ENCODE results near the gene IPO8. TPM values are rescaled to one million over a fixed set of nuclear protein-coding genes. Genes with fewer than 3 reads are reported as not detected.

Gene IPO8
- total RNA-seq, 2 donors from 2014 or later = 31.9 to 40.3 TPM

GRCh38 chr12:30580344-30580743 is 115.3 kb downstream of the IPO8 start:
- DNase-seq (ENCODE audit: low spot score) = no peak

More at GRCh38 chr12:30580344-30580743, 115.3 kb downstream of the IPO8 start:
- Histone ChIP-seq H3K36me3 (no peaks in the 10 kb centered on the region), H3K4me1 (replicated peaks) (no peaks in the 10 kb centered on the region), H3K27ac (no peak overlapping the region), H3K27me3 (replicated peaks; ENCODE audit: insufficient read depth) (no peaks in the 10 kb centered on the region), H3K9me3 (no peaks in the 10 kb centered on the region), H3K4me3 (no peak overlapping the region)
- intact Hi-C loops (cut with DNase I) = no loop called here
- WGBS = 63% methylated on average over 2 of the region's 2 CpGs
- TF ChIP-seq POLR2AphosphoS5 (IDR thresholded peaks at IDR 0.05) = no peak
- no peak for TF ChIP-seq CTCF (IDR thresholded peaks at IDR 0.05)
- no peak for TF ChIP-seq POLR2A (IDR thresholded peaks at IDR 0.05)

Other genes starting within 250 kb of the IPO8 start
- 10 to 100 TPM; 20.4 to 40.0 TPM for gene CAPRIN2, start 59.1 kb upstream of the IPO8 start, total RNA-seq
- 1 to 10 TPM; 1.0 to 4.1 TPM for gene TSPAN11, start 230.9 kb upstream of the IPO8 start, total RNA-seq

Data from prostate gland (tissue), 2 donors.